Gastroesophageal sphincter (tissue), 4 donors: ENCODE results near the gene PHPT1. TPM values are rescaled to one million over a fixed set of nuclear protein-coding genes. Genes with fewer than 3 reads are reported as not detected.
"Not testable (repeated sequence)": the region's sequence is repeated elsewhere in the genome, so short reads cannot be mapped to it uniquely, and the experiment has no call there.

Experiments used
- ATAC-seq: fragments of 150-250 bp; one replicate; pipeline ENCODE4 v1.9.1; 2016; ENCODE audit warnings: mild to moderate bottlenecking, moderate library complexity
- H3K27ac ChIP-seq, 4 donors: fragments of 200-600 bp; sonication (generic) in 3 of 4; 1 replicate in 3 of 4; 2 replicates in 1 of 4; pipeline ENCODE4 v1.5.1; 2016 to 2019
- H3K27me3 ChIP-seq: fragments of 200-600 bp; sonication (generic); one replicate; pipeline ENCODE4 v1.5.1; 2019
- H3K36me3 ChIP-seq, 2 donors: fragments of 200-600 bp; sonication (generic); one replicate each; pipeline ENCODE4 v1.5.1; 2019; ENCODE audit warnings: control low read depth in 1 of 2
- H3K4me1 ChIP-seq, 3 donors: fragments of 200-600 bp; sonication (generic); 1 replicate in 2 of 3; 2 replicates in 1 of 3; pipeline ENCODE4 v1.5.1; 2016 to 2019; ENCODE audit warnings: control low read depth in 2 of 3
- H3K4me3 ChIP-seq, 2 donors: fragments of 200-600 bp; sonication (generic); one replicate each; pipeline ENCODE4 v1.5.1; 2019; ENCODE audit warnings: mild to moderate bottlenecking in 1 of 2, moderate library complexity in 1 of 2
- H3K9me3 ChIP-seq, 3 donors: fragments of 200-600 bp; sonication (generic); one replicate each; pipeline ENCODE4 v1.5.1; 2017 to 2019; ENCODE audit warnings: control low read depth in 2 of 3
- CTCF ChIP-seq, 4 experiments: fragments of 200-600 bp in 2 of 4; fragments of 450-650 bp in 2 of 4; sonication (generic) in 1 of 4; IDR thresholded peaks; one replicate each; pipeline ENCODE4 v1.5.1; 2017 to 2019; ENCODE audit warnings: antibody characterized with exemption in 4 of 4, mild to moderate bottlenecking in 2 of 4, moderate library complexity in 2 of 4
- EP300 ChIP-seq: sonication (generic); formaldehyde crosslinking; IDR thresholded peaks from one replicate; pipeline ENCODE4 v1.6.1; 2017; ENCODE audit warnings: antibody characterized with exemption, mild to moderate bottlenecking
- POLR2A ChIP-seq, 2 donors: fragments of 450-650 bp; IDR thresholded peaks; one replicate each; pipeline ENCODE4 v1.6.1; 2017; ENCODE audit warnings: antibody characterized with exemption in 2 of 2, mild to moderate bottlenecking in 2 of 2, moderate library complexity in 1 of 2
- POLR2AphosphoS5 ChIP-seq: sonication (generic); formaldehyde crosslinking; IDR thresholded peaks from one replicate; pipeline ENCODE4 v1.6.1; 2017; ENCODE audit warnings: antibody characterized with exemption
- WGBS, 2 donors: methylation state at CpG; one replicate each; pipeline ENCODE4 v1.1.5; 2018; ENCODE audit warnings: low coverage in 1 of 2; 5-methylcytosine and 5-hydroxymethylcytosine counted together
- total RNA-seq, 4 donors: library from RNA; depleted of rRNA; stranded (reverse); fragments of >200 nt; gene quantifications; one replicate each; pipeline ENCODE4 v1.1.0, GENCODE V29; 2016

The PHPT1 gene
- total RNA-seq, 4 donors from 2014 or later = 33.7 to 63.5 (median 43.7) TPM

- Histone ChIP-seq H3K4me3 (no peak overlapping the region), H3K27ac (peak overlapping the region in 2 of 4 donors; percentile 5 to 28), H3K27me3 (peaks cover 4% of the 10 kb centered on the region), H3K36me3 (no peaks in the 10 kb centered on the region), H3K9me3 (no peaks in the 10 kb centered on the region), H3K4me1 (peaks cover 0 to 27% (median 15%) of the 10 kb centered on the region in 3 donors)
- no peak for ATAC-seq
- no peak for TF ChIP-seq POLR2AphosphoS5
- TF ChIP-seq POLR2A (IDR thresholded peaks at IDR 0.05) = no peak
- TF ChIP-seq EP300 = no peak
- TF ChIP-seq CTCF (IDR thresholded peaks at IDR 0.05) = no peak
- 51% methylated on average over 3 of the region's 19 CpGs; no CpG with 5 or more reads in 1 of the 2 donors for WGBS, 2 donors
Observed at GRCh38 chr9:136882109-136882946, 33.1 kb downstream of the PHPT1 start.

GRCh38 chr9:136882947-136883283, 33.7 kb downstream of the PHPT1 start:
- not testable (repeated sequence) for H3K4me3 ChIP-seq, ATAC-seq, H3K27ac ChIP-seq, H3K9me3 ChIP-seq, H3K27me3 ChIP-seq, H3K36me3 ChIP-seq
- 93% methylated on average over 7 of the region's 9 CpGs; no CpG with 5 or more reads in 1 of the 2 donors for WGBS, 2 donors
- H3K4me1 ChIP-seq = peaks cover 0 to 33% (median 17%) of the 10 kb centered on the region in 3 donors

GRCh38 chr9:136883670-136884069, 34.5 kb downstream of the PHPT1 start:
- H3K27ac ChIP-seq, H3K4me3 ChIP-seq, H3K27me3 ChIP-seq, ATAC-seq, H3K36me3 ChIP-seq, H3K9me3 ChIP-seq: not testable (repeated sequence)
- peaks cover 0 to 39% (median 17%) of the 10 kb centered on the region in 3 donors for H3K4me1 ChIP-seq
- WGBS, 2 donors = 87 to 88% methylated on average over 7 to 9 of the region's 10 CpGs

GRCh38 chr9:136885950-136886578, 36.9 kb downstream of the PHPT1 start, which contains the start of gene TRAF2:
Gene TRAF2, plus strand, starts transcription at chr9:136886516. Its CDS starts 12,225 bp downstream, at chr9:136898741.
- WGBS, 2 donors = 0% methylated on average over 5 of the region's 88 CpGs; no CpG with 5 or more reads in 1 of the 2 donors
- ATAC-seq = peak; percentile 100
- Histone ChIP-seq H3K9me3 (no peaks in the 10 kb centered on the region), H3K4me1 (peaks cover 0 to 39% (median 17%) of the 10 kb centered on the region in 3 donors), H3K36me3 (peaks cover 0 to 10% of the 10 kb centered on the region in 2 donors), H3K27me3 (no peaks in the 10 kb centered on the region), H3K4me3 (peak within 1 kb of the TSS; percentile 87 to 96), H3K27ac (peak within 1 kb of the TSS; percentile 34 to 86 (median 84))
- TF ChIP-seq POLR2AphosphoS5 (no peak), POLR2A (IDR thresholded peaks at IDR 0.05) (no peak), EP300 (no peak), CTCF (IDR thresholded peaks at IDR 0.05) (no peak)

GRCh38 chr9:136886610-136887597, 37.7 kb downstream of the PHPT1 start:
- WGBS, 2 donors = 3 to 4% methylated on average over 5 to 6 of the region's 76 CpGs
- peak overlapping the region; percentile 87 to 96 for H3K4me3 ChIP-seq
- peak; percentile 62 for ATAC-seq

More at GRCh38 chr9:136886610-136887597, 37.7 kb downstream of the PHPT1 start:
- Histone ChIP-seq H3K36me3 (peaks cover 0 to 18% of the 10 kb centered on the region in 2 donors), H3K9me3 (no peaks in the 10 kb centered on the region), H3K27me3 (no peaks in the 10 kb centered on the region), H3K4me1 (peaks cover 0 to 34% (median 15%) of the 10 kb centered on the region in 3 donors), H3K27ac (peak overlapping the region; percentile 34 to 86 (median 84))
- TF ChIP-seq EP300 = no peak
- TF ChIP-seq CTCF (IDR thresholded peaks at IDR 0.05) = no peak
- no peak for TF ChIP-seq POLR2AphosphoS5
- no peak for TF ChIP-seq POLR2A (IDR thresholded peaks at IDR 0.05)
